GM12878 (cell line): ENCODE data around the gene ZNF32. TPM values are rescaled to one million over a fixed set of nuclear protein-coding genes. Genes with fewer than 3 reads are reported as not detected.

Source experiments
- CBX5 ChIP-seq: sonication (generic); IDR thresholded peaks from 2 replicates; pipeline ENCODE4 v1.6.1; 2016; ENCODE audit warnings: low read depth, moderate library complexity, mild to moderate bottlenecking, inconsistent platforms
- CEBPZ ChIP-seq: fragments of 150-350 bp; IDR thresholded peaks from 2 replicates; pipeline ENCODE4 v1.6.1; 2016; ENCODE audit warnings: low read depth, low read length
- CREB1 ChIP-seq: IDR thresholded peaks from 2 replicates; pipeline ENCODE4 v1.6.1; 2012; ENCODE audit warnings: low read depth, mild to moderate bottlenecking, inconsistent platforms
- ESRRA ChIP-seq: IDR thresholded peaks from 2 replicates; pipeline ENCODE4 v1.6.1; 2012; ENCODE audit warnings: mild to moderate bottlenecking, low read length, improper control_type of control experiment
- GABPA ChIP-seq: IDR thresholded peaks from 2 replicates; pipeline ENCODE4 v1.6.1; 2014; ENCODE audit warnings: antibody characterized with exemption, low read depth, mild to moderate bottlenecking, inconsistent platforms
- POLR2AphosphoS5 ChIP-seq: IDR thresholded peaks from 2 replicates; pipeline ENCODE4 v1.6.1; 2011; ENCODE audit warnings: mild to moderate bottlenecking, low read length, inconsistent platforms
- ZBTB4 ChIP-seq: fragments of 450-650 bp; formaldehyde crosslinking; IDR thresholded peaks from 2 replicates; pipeline ENCODE4 v1.4.0; 2022; ENCODE audit warnings: mild to moderate bottlenecking, moderate library complexity
- polyA plus RNA-seq, 11 experiments: library from polyadenylated mRNA; depleted of rRNA in 4 of 11; unstranded in 6 of 11; stranded (reverse) in 5 of 11; fragments of >200 nt; fragmentation: Nextera tagmentation in 4 of 11; fragmentation: Illumina TruSeq in 1 of 11; extraction: Ambion mirVana in 4 of 11; extraction: Trizol in 1 of 11; gene quantifications; 1 replicate in 1 of 11; 2 replicates in 10 of 11; pipeline versions ENCODE4 v1.2.1 to v1.2.3, GENCODE V29; 2011 to 2016; ENCODE audit warnings: inconsistent platforms in 2 of 11, missing spikeins in 2 of 11, low read depth in 1 of 11
- total RNA-seq, 4 experiments: library from RNA; depleted of rRNA in 3 of 4; stranded (reverse); fragments of >200 nt in 3 of 4; fragmentation: Illumina TruSeq in 1 of 4; extraction: Trizol in 1 of 4; gene quantifications; 2 replicates each; pipeline versions ENCODE4 v1.2.1 to v1.2.3, GENCODE V29; 2013 to 2021

Gene ZNF32
- total and polyA plus RNA-seq, 10 of the 15 experiments (the other 5 are each of a cell fraction or from before 2014, with no cell fraction given): 1.9 to 23.0 (median 3.4) TPM

DNA sequence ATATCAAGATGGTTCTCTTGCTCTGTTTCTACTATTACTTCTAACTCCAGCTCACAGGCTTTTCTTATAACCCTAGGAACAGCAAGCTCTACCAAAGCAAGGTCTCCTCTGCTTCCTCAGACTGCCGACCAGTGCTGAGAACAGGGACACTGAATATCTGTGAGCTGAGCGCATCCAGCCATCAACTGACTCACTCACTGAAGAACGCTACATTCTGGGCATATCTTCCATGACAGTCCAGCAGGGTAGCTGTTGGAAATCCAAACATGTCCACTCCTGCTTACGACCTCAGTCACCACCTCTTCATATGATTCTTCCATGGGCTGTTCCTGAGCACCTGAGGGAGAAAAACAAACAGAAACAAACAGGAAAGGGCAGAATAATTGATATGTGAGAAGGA is 2.8 kb downstream of the ZNF32 start (continued):
- TF ChIP-seq CEBPZ (no peak), ZBTB4 (CRISPR knock-in tag) (no peak), CREB1 (no peak), GABPA (no peak), CBX5 (no peak), ESRRA (no peak), POLR2AphosphoS5 (no peak)
- TF ChIP-seq, all 136 proteins: peak for 0
